Left colon (tissue), 2 donors: ENCODE data around the gene ZBTB18. TPM values are rescaled to one million over a fixed set of nuclear protein-coding genes. Genes with fewer than 3 reads are reported as not detected.
"Not testable (repeated sequence)": the region's sequence is repeated elsewhere in the genome, so short reads cannot be mapped to it uniquely, and the experiment has no call there.

Source experiments
- ATAC-seq: fragments of 200-7000 bp; cut with Tn5 transposase; one replicate; pipeline ENCODE4 v1.9.1; 2020; ENCODE audit warnings: mild to moderate bottlenecking, moderate library complexity
- DNase-seq, 2 donors: peaks; one replicate each; pipeline ENCODE4 v3.0.0-alpha.2; 2020
- intact Hi-C, 2 donors: fragments of 100-400 bp; cut with DNase I in 1 of 2; cut with micrococcal nuclease in 1 of 2; formaldehyde crosslinking; loops; one replicate each; pipeline versions ENCODE4 v1.11.2 to v1.14.0; 2022; cut with DNase I, micrococcal nuclease
- total RNA-seq, 2 donors: library from RNA; stranded (reverse); fragmentation: NEBNext Ultra II Directional; extraction: Animal tissue kit (Norgen Biotek cat#: 25700); gene quantifications; one replicate each; pipeline ENCODE4 v1.2.1, GENCODE V29; 2021
- donor health status: DM: no; HTN: no; CAD: no.
- donor health status: DM: yes; HTN: yes; CAD: no.

ZBTB18 gene
- total RNA-seq, 2 donors from 2014 or later: 19.6 to 19.9 TPM

- no peak for ATAC-seq
- no peak for DNase-seq
- intact Hi-C loops: no loop called here
These were observed 15.7 kb upstream of the ZBTB18 start for GRCh38 chr1:244035358-244035757.

- DNase-seq (no peak), ATAC-seq (no peak)
- intact Hi-C loops: no loop called here
These were observed 13.8 kb upstream of the ZBTB18 start for GRCh38 chr1:244037252-244037651.

DNA sequence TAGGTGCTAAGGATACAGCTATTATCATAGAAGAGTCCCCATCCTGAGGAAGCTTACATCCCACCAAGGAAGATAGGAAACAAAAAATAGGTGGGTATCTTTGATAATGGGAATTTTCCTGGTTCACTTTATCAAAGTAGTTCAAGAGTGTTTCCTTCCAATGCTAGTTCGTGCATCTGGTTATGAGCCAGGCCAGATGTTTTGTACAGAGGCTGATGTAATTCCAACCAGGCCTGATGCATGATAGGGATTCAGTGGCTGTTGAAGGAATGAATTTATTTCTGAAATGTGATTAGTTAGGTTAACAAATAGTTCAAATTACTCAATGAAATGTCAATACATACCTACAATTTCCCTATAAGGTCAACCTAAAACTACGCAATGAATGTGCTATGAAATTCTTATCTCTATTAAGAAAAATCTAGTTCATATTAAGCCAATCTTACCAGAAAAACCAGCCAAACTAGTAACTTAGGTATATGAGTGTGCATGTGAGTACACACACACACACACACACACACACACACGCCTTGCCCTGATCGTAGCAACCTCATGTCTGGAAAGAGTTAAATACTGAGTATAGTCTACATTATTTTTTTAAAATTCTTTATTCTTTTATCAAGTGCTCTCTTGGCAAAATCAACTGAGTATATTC is 9.5 kb upstream of the ZBTB18 start:
- intact Hi-C loops: no loop called here
- DNase-seq: no peak
- no peak for ATAC-seq

GRCh38 chr1:244042293-244042692 is 8.8 kb upstream of the ZBTB18 start:
- intact Hi-C loops: no loop called here
- ATAC-seq (no peak), DNase-seq (no peak)

- DNase-seq (no peak), ATAC-seq (no peak)
- intact Hi-C loops: no loop called here
These were observed 6.7 kb upstream of the ZBTB18 start for GRCh38 chr1:244044423-244044822.

DNA sequence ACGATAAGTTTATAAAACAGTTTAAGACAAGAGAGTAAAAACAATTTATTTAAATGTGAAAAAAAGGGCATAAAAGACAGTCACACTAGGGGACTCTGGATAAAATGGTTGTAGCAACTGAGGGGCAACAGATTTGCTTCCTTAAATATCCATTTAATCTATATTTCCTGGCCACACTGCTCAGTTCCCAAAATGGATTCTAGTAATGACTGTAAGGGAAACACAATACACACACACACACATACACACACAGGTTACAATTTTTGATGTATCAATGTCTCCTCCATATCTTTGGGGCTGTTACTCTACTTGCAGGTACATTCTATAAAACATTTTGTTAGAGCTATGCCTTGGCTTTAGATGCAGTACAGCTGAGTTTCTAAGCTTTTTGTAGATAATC is 4.8 kb upstream of the ZBTB18 start:
- intact Hi-C loops, DNase-seq, ATAC-seq: not testable (repeated sequence)

DNA sequence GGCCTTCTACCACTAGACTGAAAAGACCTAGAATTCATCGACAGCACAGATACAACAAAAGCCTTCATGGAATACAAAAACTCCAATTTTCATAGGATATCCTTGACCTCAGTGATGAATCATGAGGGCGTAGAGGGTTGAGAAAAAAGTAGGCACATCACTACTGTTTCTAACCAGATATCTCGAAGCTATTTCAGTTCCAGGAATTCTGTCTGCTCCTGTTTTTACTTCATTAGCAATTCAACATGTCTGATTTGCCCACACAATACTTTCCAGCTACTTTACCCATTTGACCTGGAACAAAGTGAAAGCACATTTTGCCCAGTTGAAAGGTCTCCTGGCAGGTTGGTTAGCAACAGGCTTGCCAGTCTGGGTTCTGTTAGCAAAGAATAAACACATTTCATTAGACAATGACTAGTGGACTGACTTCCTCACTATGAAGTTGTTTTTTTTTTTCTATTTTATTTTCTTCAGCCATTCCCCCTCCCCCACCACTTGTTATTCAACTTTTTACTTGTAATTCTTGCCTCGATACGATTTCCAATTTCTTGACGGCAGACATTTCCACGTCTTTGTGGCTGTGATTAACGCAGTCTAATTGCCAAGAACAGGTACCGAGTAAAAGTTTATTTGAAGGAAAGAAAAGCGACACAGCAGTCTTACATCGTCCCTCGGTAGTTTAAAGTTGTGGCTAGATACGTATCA is 4.0 kb upstream of the ZBTB18 start:
- DNase-seq: no peak
- intact Hi-C loops: no loop called here
- ATAC-seq: no peak

- DNase-seq (peak; percentile 72 to 75), ATAC-seq (peak; percentile 45)
- intact Hi-C loops: no loop called here
These were observed 3.3 kb upstream of the ZBTB18 start for GRCh38 chr1:244047621-244048255.

DNA sequence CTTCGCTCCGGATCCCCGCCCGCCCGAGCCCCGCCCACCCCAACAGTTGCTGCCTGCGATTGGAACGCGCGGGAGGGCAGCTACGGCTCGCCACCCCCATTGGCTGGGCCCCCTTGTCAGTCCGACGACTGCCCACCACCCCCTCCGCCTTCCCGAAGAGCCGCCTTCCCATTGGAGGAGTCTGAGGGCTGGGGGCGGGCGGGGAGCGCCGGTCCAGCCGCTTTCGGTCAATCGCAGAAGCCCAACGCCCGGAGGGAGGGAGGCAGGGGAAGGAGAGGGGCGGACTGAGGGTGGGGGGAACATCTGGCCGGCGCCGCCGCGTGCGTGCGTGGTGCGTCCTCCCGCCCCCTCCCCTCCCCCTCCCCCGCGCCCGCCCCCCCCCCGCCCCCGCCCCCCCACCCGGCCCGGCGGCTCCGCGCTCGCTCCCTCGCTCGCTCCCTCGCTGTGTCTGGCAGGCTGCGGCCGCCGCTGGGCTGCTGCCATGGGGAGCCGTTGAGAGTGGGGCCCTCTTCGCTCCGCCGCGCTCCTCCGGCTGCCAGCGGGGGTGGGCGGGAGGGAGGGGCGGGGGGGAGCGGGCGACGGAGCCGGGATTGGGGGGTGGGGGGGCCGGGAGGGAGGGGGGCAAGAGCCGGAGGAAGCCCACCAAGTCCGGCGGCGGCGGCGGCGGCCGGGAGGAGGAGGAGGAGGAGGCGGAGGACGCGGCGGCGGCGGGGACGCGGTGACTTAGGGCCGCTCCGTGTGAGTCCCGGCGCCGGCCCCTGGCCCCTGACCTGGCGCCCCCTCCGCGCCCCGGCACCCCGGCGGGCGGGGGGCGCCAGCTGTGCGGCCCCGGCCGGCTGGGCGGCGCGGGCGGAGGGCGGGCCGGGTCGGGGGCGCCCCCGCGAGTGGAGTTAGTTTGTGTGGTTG is 2.6 kb upstream of the ZBTB18 start:
- DNase-seq (peak; percentile 97 to 100), ATAC-seq (peak; percentile 87)
- intact Hi-C loops: no loop called here

DNA sequence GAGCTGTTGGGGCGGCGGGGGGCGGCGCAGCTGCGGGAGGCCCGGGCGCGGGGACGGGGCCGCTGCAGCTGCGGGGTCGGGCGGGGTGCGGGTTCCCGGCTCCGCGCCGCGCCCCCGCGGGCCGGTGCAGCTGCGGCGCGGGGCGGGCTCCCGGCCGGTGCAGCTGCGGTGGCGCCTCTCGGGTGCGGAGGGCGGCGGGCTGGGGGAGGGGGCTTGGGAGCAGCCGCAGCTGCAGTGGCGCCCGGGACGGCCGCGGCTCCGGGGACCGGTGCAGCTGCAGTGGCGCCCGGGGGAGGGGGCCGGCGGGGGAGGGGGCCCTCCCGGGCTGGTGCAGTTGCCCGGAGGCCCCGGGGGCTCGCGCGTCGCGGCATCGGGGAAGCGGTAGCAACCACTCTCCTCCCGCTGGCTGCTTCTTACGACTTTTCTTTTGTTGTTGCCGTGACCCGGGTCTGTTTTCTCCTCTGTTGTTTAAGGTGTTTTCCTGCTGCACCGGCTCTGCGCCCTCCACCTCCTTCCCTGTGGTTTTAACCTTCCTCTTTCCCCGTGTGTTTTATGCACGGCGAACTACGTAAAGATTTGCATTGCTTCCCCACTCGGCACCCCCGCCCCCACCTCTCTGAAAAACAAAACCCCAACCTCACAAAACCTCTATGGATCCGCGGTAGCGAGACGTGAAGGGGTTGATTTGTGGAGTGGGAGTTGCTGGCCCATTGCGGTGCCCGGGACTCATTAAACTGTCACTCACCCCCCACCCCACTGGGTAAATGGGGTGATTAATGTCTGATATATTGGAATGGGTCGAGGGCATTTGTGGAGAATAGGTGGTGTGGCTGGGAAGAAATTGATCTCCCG is 1.7 kb upstream of the ZBTB18 start:
- DNase-seq (peak; percentile 40 to 66), ATAC-seq (no peak)
- intact Hi-C loops: loop anchor here in 1 of 2 donors (10.0 kb wide), 1 partner anchor 225 kb away; no protein-coding TSS in a partner anchor

GRCh38 chr1:244050014-244050834 is 859 bp upstream of the ZBTB18 start:
- intact Hi-C loops: loop anchor here in 1 of 2 donors (10.0 kb wide), 1 partner anchor 225 kb away; no protein-coding TSS in a partner anchor
- ATAC-seq (no peak), DNase-seq (peak in 1 of 2 donors; percentile 40)

- ATAC-seq: no peak
- intact Hi-C loops: loop anchor here in 1 of 2 donors (10.0 kb wide), 1 partner anchor 223 kb away; no protein-coding TSS in a partner anchor
- DNase-seq: no peak
These were observed 1.1 kb downstream of the ZBTB18 start for GRCh38 chr1:244052016-244052727.

GRCh38 chr1:244052728-244053312 is 1.7 kb downstream of the ZBTB18 start:
- intact Hi-C loops: loop anchor here in 1 of 2 donors (10.0 kb wide), 1 partner anchor 222 kb away; no protein-coding TSS in a partner anchor
- no peak for DNase-seq
- no peak for ATAC-seq

GRCh38 chr1:244053831-244054230 is 2.7 kb downstream of the ZBTB18 start:
- ATAC-seq: no peak
- intact Hi-C loops: loop anchor here in 1 of 2 donors (10.0 kb wide), 1 partner anchor 221 kb away; no protein-coding TSS in a partner anchor
- DNase-seq: no peak

DNA sequence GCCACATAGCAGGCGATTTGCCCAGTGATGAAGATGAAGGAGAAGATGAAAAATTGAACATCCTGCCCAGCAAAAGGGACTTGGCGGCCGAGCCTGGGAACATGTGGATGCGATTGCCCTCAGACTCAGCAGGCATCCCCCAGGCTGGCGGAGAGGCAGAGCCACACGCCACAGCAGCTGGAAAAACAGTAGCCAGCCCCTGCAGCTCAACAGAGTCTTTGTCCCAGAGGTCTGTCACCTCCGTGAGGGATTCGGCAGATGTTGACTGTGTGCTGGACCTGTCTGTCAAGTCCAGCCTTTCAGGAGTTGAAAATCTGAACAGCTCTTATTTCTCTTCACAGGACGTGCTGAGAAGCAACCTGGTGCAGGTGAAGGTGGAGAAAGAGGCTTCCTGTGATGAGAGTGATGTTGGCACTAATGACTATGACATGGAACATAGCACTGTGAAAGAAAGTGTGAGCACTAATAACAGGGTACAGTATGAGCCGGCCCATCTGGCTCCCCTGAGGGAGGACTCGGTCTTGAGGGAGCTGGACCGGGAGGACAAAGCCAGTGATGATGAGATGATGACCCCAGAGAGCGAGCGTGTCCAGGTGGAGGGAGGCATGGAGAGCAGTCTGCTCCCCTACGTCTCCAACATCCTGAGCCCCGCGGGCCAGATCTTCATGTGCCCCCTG is 3.3 kb downstream of the ZBTB18 start:
- no peak for DNase-seq
- ATAC-seq: no peak

More for the DNA sequence above, 3.3 kb downstream of the ZBTB18 start:
- intact Hi-C loops: loop anchor here in 1 of 2 donors (10.0 kb wide), 1 partner anchor 220 kb away; no protein-coding TSS in a partner anchor
